HEK293 (cell line): Measurements from ENCODE around the gene STAG3.

ENCODE experiments used
- CTCF ChIA-PET: fragments of 350-600 bp; formaldehyde crosslinking; extraction: SDS; loops from one replicate; lab custom pipeline; 2021; ENCODE audit warnings: antibody characterized with exemption; lab: Yijun Ruan, JAX
- POLR2A ChIA-PET: fragments of 300-600 bp; formaldehyde crosslinking; extraction: SDS; loops from one replicate; lab custom pipeline; 2020; ENCODE audit warnings: antibody characterized with exemption, inconsistent platforms; lab: Yijun Ruan, JAX
- H3K27ac ChIP-seq: fragments of 200-500 bp; sonication (Bioruptor generic); 2 replicates; pipeline ENCODE4 v1.5.1; 2014; ENCODE audit warnings: low read depth, low read length, control low read depth, inconsistent platforms; ENCODE audit errors: extremely low read depth
- H3K36me3 ChIP-seq, 2 experiments: fragments of 200-500 bp in 1 of 2; sonication (Bioruptor generic) in 1 of 2; 1 replicate in 1 of 2; 2 replicates in 1 of 2; pipeline ENCODE4 v1.5.1; 2014 to 2017; ENCODE audit warnings: inconsistent platforms in 2 of 2, low read length in 2 of 2; ENCODE audit not compliant: control insufficient read depth in 2 of 2, insufficient read depth in 1 of 2
- H3K4me1 ChIP-seq: fragments of 200-500 bp; sonication (Bioruptor generic); 2 replicates; pipeline ENCODE4 v1.5.1; 2014; ENCODE audit warnings: mild to moderate bottlenecking, low read length, inconsistent platforms; ENCODE audit not compliant: control insufficient read depth, insufficient read depth
- H3K4me3 ChIP-seq: 2 replicates; pipeline ENCODE4 v1.5.1; 2011; ENCODE audit warnings: low read depth, mild to moderate bottlenecking, control low read depth, low read length, moderate library complexity
- H3K9me3 ChIP-seq: fragments of 200-500 bp; sonication (Bioruptor generic); 2 replicates; pipeline ENCODE4 v1.5.1; 2014; ENCODE audit warnings: low read depth, low read length, inconsistent platforms; ENCODE audit not compliant: control insufficient read depth, insufficient read depth
- EGR2 ChIP-seq: fragments of 450-650 bp; formaldehyde crosslinking; IDR thresholded peaks from 2 replicates; pipeline ENCODE4 v1.5.1; 2016; ENCODE audit warnings: low read depth, missing biosample characterization, missing genetic modification characterization
- KLF8 ChIP-seq: fragments of 450-650 bp; formaldehyde crosslinking; IDR thresholded peaks from 2 replicates; pipeline ENCODE4 v1.5.1; 2016; ENCODE audit warnings: missing biosample characterization, missing genetic modification characterization
- MYNN ChIP-seq: fragments of 450-650 bp; formaldehyde crosslinking; IDR thresholded peaks from 2 replicates; pipeline ENCODE4 v1.5.1; 2016; ENCODE audit warnings: missing biosample characterization, missing genetic modification characterization, borderline replicate concordance
- PRDM1 ChIP-seq: fragments of 450-650 bp; formaldehyde crosslinking; IDR thresholded peaks from 2 replicates; pipeline ENCODE4; 2016; ENCODE audit warnings: missing biosample characterization, missing genetic modification characterization
- SCRT2 ChIP-seq: fragments of 450-650 bp; formaldehyde crosslinking; IDR thresholded peaks from 2 replicates; pipeline ENCODE4 v1.5.1; 2016; ENCODE audit warnings: missing biosample characterization, missing genetic modification characterization
- SP2 ChIP-seq: fragments of 450-650 bp; formaldehyde crosslinking; IDR thresholded peaks from 2 replicates; pipeline ENCODE4 v1.5.1; 2016; ENCODE audit warnings: missing biosample characterization, missing genetic modification characterization
- TRIM28 ChIP-seq: IDR thresholded peaks from 2 replicates; pipeline ENCODE4 v1.6.1; 2011; ENCODE audit warnings: low read length, control low read depth, borderline replicate concordance
- WT1 ChIP-seq: fragments of 450-650 bp; formaldehyde crosslinking; IDR thresholded peaks from 2 replicates; pipeline ENCODE4 v1.5.1; 2016; ENCODE audit warnings: missing biosample characterization, missing genetic modification characterization
- ZBTB17 ChIP-seq: fragments of 450-650 bp; formaldehyde crosslinking; IDR thresholded peaks from 2 replicates; pipeline ENCODE4 v1.5.1; 2016; ENCODE audit warnings: missing biosample characterization, missing genetic modification characterization
- ZNF140 ChIP-seq: fragments of 450-650 bp; formaldehyde crosslinking; IDR thresholded peaks from 2 replicates; pipeline ENCODE4 v1.5.1; 2016; ENCODE audit warnings: missing biosample characterization, missing genetic modification characterization
- ZNF169 ChIP-seq: fragments of 450-650 bp; formaldehyde crosslinking; IDR thresholded peaks from 2 replicates; pipeline ENCODE4 v1.5.1; 2016; ENCODE audit warnings: missing biosample characterization, missing genetic modification characterization
- ZNF19 ChIP-seq: fragments of 450-650 bp; formaldehyde crosslinking; IDR thresholded peaks from 2 replicates; pipeline ENCODE4; 2016; ENCODE audit warnings: missing biosample characterization, missing genetic modification characterization, low read depth
- ZNF202 ChIP-seq: fragments of 450-650 bp; formaldehyde crosslinking; IDR thresholded peaks from 2 replicates; pipeline ENCODE4 v1.5.1; 2016; ENCODE audit warnings: missing biosample characterization, missing genetic modification characterization, borderline replicate concordance
- ZNF223 ChIP-seq: fragments of 450-650 bp; formaldehyde crosslinking; IDR thresholded peaks from 2 replicates; pipeline ENCODE4 v1.5.1; 2016; ENCODE audit warnings: missing biosample characterization, missing genetic modification characterization
- ZNF24 ChIP-seq: fragments of 450-650 bp; formaldehyde crosslinking; IDR thresholded peaks from 2 replicates; pipeline ENCODE4 v1.5.1; 2016; ENCODE audit warnings: missing biosample characterization, missing genetic modification characterization
- ZNF266 ChIP-seq: fragments of 450-650 bp; formaldehyde crosslinking; IDR thresholded peaks from 2 replicates; pipeline ENCODE4 v1.5.1; 2016; ENCODE audit warnings: missing biosample characterization, missing genetic modification characterization, low read depth
- ZNF302 ChIP-seq: fragments of 450-650 bp; formaldehyde crosslinking; IDR thresholded peaks from 2 replicates; pipeline ENCODE4 v1.5.1; 2016; ENCODE audit warnings: missing biosample characterization, missing genetic modification characterization, low read depth
- ZNF324 ChIP-seq: fragments of 450-650 bp; formaldehyde crosslinking; IDR thresholded peaks from 2 replicates; pipeline ENCODE4 v1.5.1; 2016; ENCODE audit warnings: missing biosample characterization, missing genetic modification characterization
- ZNF366 ChIP-seq: fragments of 450-650 bp; formaldehyde crosslinking; conservative IDR thresholded peaks from 2 replicates; pipeline ENCODE4 v1.5.1; 2016; ENCODE audit warnings: missing biosample characterization, missing genetic modification characterization
- ZNF398 ChIP-seq: fragments of 450-650 bp; formaldehyde crosslinking; IDR thresholded peaks from 2 replicates; pipeline ENCODE4 v1.5.1; 2017; ENCODE audit warnings: missing biosample characterization, missing genetic modification characterization
- ZNF610 ChIP-seq: fragments of 450-650 bp; formaldehyde crosslinking; IDR thresholded peaks from 2 replicates; pipeline ENCODE4 v1.5.1; 2016; ENCODE audit warnings: missing biosample characterization, missing genetic modification characterization, borderline replicate concordance
- ZNF626 ChIP-seq: fragments of 450-650 bp; sonication (Bioruptor Pico); formaldehyde crosslinking; IDR thresholded peaks from 2 replicates; pipeline ENCODE4 v1.5.1; 2018; ENCODE audit warnings: missing biosample characterization, missing genetic modification characterization, inconsistent platforms
- ZNF704 ChIP-seq: fragments of 450-650 bp; formaldehyde crosslinking; IDR thresholded peaks from 2 replicates; pipeline ENCODE4 v1.5.1; 2016; ENCODE audit warnings: missing biosample characterization, missing genetic modification characterization
- ZNF747 ChIP-seq: fragments of 450-650 bp; formaldehyde crosslinking; IDR thresholded peaks from 2 replicates; pipeline ENCODE4 v1.5.1; 2016; ENCODE audit warnings: missing biosample characterization, missing genetic modification characterization
- ZNF76 ChIP-seq: fragments of 450-650 bp; formaldehyde crosslinking; IDR thresholded peaks from 2 replicates; pipeline ENCODE4; 2016; ENCODE audit warnings: low read depth, missing biosample characterization, missing genetic modification characterization, borderline replicate concordance
- ZNF768 ChIP-seq: fragments of 450-650 bp; formaldehyde crosslinking; IDR thresholded peaks from 2 replicates; pipeline ENCODE4 v1.5.1; 2018; ENCODE audit warnings: missing biosample characterization, mild to moderate bottlenecking, missing genetic modification characterization
- ZNF792 ChIP-seq: fragments of 450-650 bp; formaldehyde crosslinking; IDR thresholded peaks from 2 replicates; pipeline ENCODE4 v1.5.1; 2016; ENCODE audit warnings: missing biosample characterization, missing genetic modification characterization
- ZSCAN16 ChIP-seq: fragments of 450-650 bp; formaldehyde crosslinking; IDR thresholded peaks from 2 replicates; pipeline ENCODE4 v1.5.1; 2016; ENCODE audit warnings: missing biosample characterization, missing genetic modification characterization
- TF ChIP-seq, protein P1 (sequence below): fragments of 450-650 bp; formaldehyde crosslinking; conservative IDR thresholded peaks from 2 replicates; pipeline ENCODE4 v1.5.1; 2016; ENCODE audit warnings: low read depth, missing biosample characterization, missing genetic modification characterization
- TF ChIP-seq, protein P2 (sequence below): fragments of 450-650 bp; formaldehyde crosslinking; IDR thresholded peaks from 2 replicates; pipeline ENCODE4 v1.5.1; 2016; ENCODE audit warnings: missing biosample characterization, missing genetic modification characterization

Gene STAG3

GRCh38 chr7:100170101-100170897 lies 7.4 kb upstream of the STAG3 start:
- no peaks in the 10 kb centered on the region for H3K9me3 ChIP-seq
- H3K4me1 ChIP-seq, result peaks cover 5% of the 10 kb centered on the region
- H3K36me3 ChIP-seq, result no peaks in the 10 kb centered on the region
- TF ChIP-seq ZNF19 (no peak), ZNF266 (tag by site-specific recombination) (no peak), MYNN (tag by site-specific recombination) (no peak), PRDM1 (tag by site-specific recombination) (peak; percentile 99), ZNF626 (tag by site-specific recombination) (no peak), WT1 (tag by site-specific recombination) (no peak), ZNF704 (tag by site-specific recombination) (no peak), ZNF169 (tag by site-specific recombination) (no peak), ZNF140 (tag by site-specific recombination) (no peak), EGR2 (no peak), ZNF223 (no peak), SCRT2 (0 out of 2 replicates have a peak, but pooled peaks have one; percentile 40), ZNF747 (tag by site-specific recombination) (no peak), KLF8 (tag by site-specific recombination) (0 out of 2 replicates have a peak, but pooled peaks have one; percentile 21), ZNF324 (no peak), ZSCAN16 (no peak), ZNF768 (no peak), ZNF398 (tag by site-specific recombination) (peak; percentile 38; the same call in 1 of the 2 replicates), ZNF366 (tag by site-specific recombination) (peak; percentile 87), ZNF24 (no peak), ZNF610 (tag by site-specific recombination) (no peak), TRIM28 (no peak), ZNF792 (tag by site-specific recombination) (no peak), SP2 (tag by site-specific recombination) (0 out of 2 replicates have a peak, but pooled peaks have one; percentile 10), ZNF302 (tag by site-specific recombination) (no peak), ZNF202 (no peak), ZNF76 (no peak), ZBTB17 (tag by site-specific recombination) (peak; percentile 43; the same call in 1 of the 2 replicates)
- TF ChIP-seq, protein P1, sequence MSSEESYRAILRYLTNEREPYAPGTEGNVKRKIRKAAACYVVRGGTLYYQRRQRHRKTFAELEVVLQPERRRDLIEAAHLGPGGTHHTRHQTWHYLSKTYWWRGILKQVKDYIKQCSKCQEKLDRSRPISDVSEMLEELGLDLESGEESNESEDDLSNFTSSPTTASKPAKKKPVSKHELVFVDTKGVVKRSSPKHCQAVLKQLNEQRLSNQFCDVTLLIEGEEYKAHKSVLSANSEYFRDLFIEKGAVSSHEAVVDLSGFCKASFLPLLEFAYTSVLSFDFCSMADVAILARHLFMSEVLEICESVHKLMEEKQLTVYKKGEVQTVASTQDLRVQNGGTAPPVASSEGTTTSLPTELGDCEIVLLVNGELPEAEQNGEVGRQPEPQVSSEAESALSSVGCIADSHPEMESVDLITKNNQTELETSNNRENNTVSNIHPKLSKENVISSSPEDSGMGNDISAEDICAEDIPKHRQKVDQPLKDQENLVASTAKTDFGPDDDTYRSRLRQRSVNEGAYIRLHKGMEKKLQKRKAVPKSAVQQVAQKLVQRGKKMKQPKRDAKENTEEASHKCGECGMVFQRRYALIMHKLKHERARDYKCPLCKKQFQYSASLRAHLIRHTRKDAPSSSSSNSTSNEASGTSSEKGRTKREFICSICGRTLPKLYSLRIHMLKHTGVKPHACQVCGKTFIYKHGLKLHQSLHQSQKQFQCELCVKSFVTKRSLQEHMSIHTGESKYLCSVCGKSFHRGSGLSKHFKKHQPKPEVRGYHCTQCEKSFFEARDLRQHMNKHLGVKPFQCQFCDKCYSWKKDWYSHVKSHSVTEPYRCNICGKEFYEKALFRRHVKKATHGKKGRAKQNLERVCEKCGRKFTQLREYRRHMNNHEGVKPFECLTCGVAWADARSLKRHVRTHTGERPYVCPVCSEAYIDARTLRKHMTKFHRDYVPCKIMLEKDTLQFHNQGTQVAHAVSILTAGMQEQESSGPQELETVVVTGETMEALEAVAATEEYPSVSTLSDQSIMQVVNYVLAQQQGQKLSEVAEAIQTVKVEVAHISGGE (tag by site-specific recombination), result no peak
- TF ChIP-seq, protein P2, sequence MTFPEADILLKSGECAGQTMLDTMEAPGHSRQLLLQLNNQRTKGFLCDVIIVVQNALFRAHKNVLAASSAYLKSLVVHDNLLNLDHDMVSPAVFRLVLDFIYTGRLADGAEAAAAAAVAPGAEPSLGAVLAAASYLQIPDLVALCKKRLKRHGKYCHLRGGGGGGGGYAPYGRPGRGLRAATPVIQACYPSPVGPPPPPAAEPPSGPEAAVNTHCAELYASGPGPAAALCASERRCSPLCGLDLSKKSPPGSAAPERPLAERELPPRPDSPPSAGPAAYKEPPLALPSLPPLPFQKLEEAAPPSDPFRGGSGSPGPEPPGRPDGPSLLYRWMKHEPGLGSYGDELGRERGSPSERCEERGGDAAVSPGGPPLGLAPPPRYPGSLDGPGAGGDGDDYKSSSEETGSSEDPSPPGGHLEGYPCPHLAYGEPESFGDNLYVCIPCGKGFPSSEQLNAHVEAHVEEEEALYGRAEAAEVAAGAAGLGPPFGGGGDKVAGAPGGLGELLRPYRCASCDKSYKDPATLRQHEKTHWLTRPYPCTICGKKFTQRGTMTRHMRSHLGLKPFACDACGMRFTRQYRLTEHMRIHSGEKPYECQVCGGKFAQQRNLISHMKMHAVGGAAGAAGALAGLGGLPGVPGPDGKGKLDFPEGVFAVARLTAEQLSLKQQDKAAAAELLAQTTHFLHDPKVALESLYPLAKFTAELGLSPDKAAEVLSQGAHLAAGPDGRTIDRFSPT (tag by site-specific recombination), result no peak
- POLR2A ChIA-PET, result no interaction called here
- no peak overlapping the region for H3K4me3 ChIP-seq
- no peak overlapping the region for H3K27ac ChIP-seq
- CTCF ChIA-PET, result no interaction called here
